Measurements from ENCODE around the gene YPEL2. TPM values are rescaled to one million over a fixed set of nuclear protein-coding genes. Genes with fewer than 3 reads are reported as not detected.

YPEL2 gene
- total RNA-seq, 1 experiment from 2014 or later: 1.1 TPM

- Histone ChIP-seq H3K27ac (ENCODE audit: low read length) (no peak overlapping the region), H3K27me3 (ENCODE audit: control insufficient read depth, insufficient read depth, low read length) (no peaks in the 10 kb centered on the region), H3K4me1 (ENCODE audit: control insufficient read depth, insufficient read depth, low read length) (no peaks in the 10 kb centered on the region), H3K36me3 (ENCODE audit: control insufficient read depth, insufficient read depth, low read length) (no peaks in the 10 kb centered on the region), H3K4me3 (ENCODE audit: low read depth in 2 of 2, low read length in 2 of 2) (no peak overlapping the region), H3K9me3 (ENCODE audit: control insufficient read depth, insufficient read depth, low read depth, low read length) (no peaks in the 10 kb centered on the region)
- intact Hi-C loops (cut with micrococcal nuclease; ENCODE audit: unreplicated experiment): loop anchor here (2.0 to 5.0 kb wide), 2 partner anchors 114 to 131 kb away; no protein-coding TSS in a partner anchor
- DNase-seq (ENCODE audit: low read depth, low spot score): no peak
- BruUV-seq (replicated peaks): no TSS peak
- ATAC-seq: no peak
- no peak for TF ChIP-seq SIN3A (IDR thresholded peaks at IDR 0.05; ENCODE audit: borderline replicate concordance, insufficient read depth, low read depth, low read length)
- TF ChIP-seq TCF7L2 (IDR thresholded peaks at IDR 0.05; ENCODE audit: low read depth, low read length): no peak
- TF ChIP-seq CTCF (IDR thresholded peaks at IDR 0.05): no peak
- no peak for TF ChIP-seq POLR2AphosphoS5 (IDR thresholded peaks at IDR 0.05; ENCODE audit: low read depth, low read length)
- TF ChIP-seq REST (IDR thresholded peaks at IDR 0.05; ENCODE audit: insufficient read depth in 1 of 2, low read depth in 2 of 2, low read length in 1 of 2): no peak
- in situ Hi-C loops (cut with HindIII; ENCODE audit: low pct_unique_long_range_greater_than_20kb, low sequenced_read_pairs): loop anchor here (25.0 kb wide), 1 partner anchor 204 kb away; no protein-coding TSS in a partner anchor
- POLR2A ChIA-PET: no interaction called here
- CTCF ChIA-PET: interaction anchor here (0.5 to 1.4 kb wide), 3 partner anchors 128 to 215 kb away, joined by 3 to 6 read pairs (median 4); no protein-coding TSS in a partner anchor
These were observed 110.1 kb downstream of the YPEL2 start for GRCh38 chr17:59441464-59442096.

GRCh38 chr17:59443106-59443505 lies 111.7 kb downstream of the YPEL2 start:
- no peak for ATAC-seq
- BruUV-seq (replicated peaks): no TSS peak
- Histone ChIP-seq H3K4me1 (ENCODE audit: control insufficient read depth, insufficient read depth, low read length) (no peaks in the 10 kb centered on the region), H3K9me3 (ENCODE audit: control insufficient read depth, insufficient read depth, low read depth, low read length) (no peaks in the 10 kb centered on the region), H3K27me3 (ENCODE audit: control insufficient read depth, insufficient read depth, low read length) (no peaks in the 10 kb centered on the region), H3K36me3 (ENCODE audit: control insufficient read depth, insufficient read depth, low read length) (no peaks in the 10 kb centered on the region), H3K27ac (ENCODE audit: low read length) (no peak overlapping the region), H3K4me3 (ENCODE audit: low read depth in 2 of 2, low read length in 2 of 2) (no peak overlapping the region)
- CTCF ChIA-PET: no interaction called here
- TF ChIP-seq REST (IDR thresholded peaks at IDR 0.05; ENCODE audit: insufficient read depth in 1 of 2, low read depth in 2 of 2, low read length in 1 of 2) (no peak), POLR2AphosphoS5 (IDR thresholded peaks at IDR 0.05; ENCODE audit: low read depth, low read length) (no peak), CTCF (IDR thresholded peaks at IDR 0.05) (no peak)
- in situ Hi-C loops (cut with HindIII; ENCODE audit: low pct_unique_long_range_greater_than_20kb, low sequenced_read_pairs) (loop anchor here (25.0 kb wide), 1 partner anchor 206 kb away; no protein-coding TSS in a partner anchor), intact Hi-C loops (cut with micrococcal nuclease; ENCODE audit: unreplicated experiment) (loop anchor here (5.0 kb wide), 1 partner anchor 116 kb away; no protein-coding TSS in a partner anchor)
- no peak for DNase-seq (ENCODE audit: low read depth, low spot score)
- POLR2A ChIA-PET: interaction anchor here (0.5 kb wide), 1 partner anchor 22 kb away, joined by 8 read pairs; no protein-coding TSS in a partner anchor

All from Panc1 (cell line).